Peyer's patch (tissue), 4 donors: ENCODE results near the gene HELB. TPM values are rescaled to one million over a fixed set of nuclear protein-coding genes. Genes with fewer than 3 reads are reported as not detected.

ENCODE experiments used
- DNase-seq, 3 donors: peaks; one replicate each; pipeline ENCODE4 v3.0.0-alpha.2; 2017 to 2019
- H3K27ac ChIP-seq, 4 donors: fragments of 200-600 bp; sonication (generic); one replicate each; pipeline ENCODE4 v1.5.1; 2016 to 2019
- H3K27me3 ChIP-seq, 2 donors: fragments of 200-600 bp; sonication (generic); one replicate each; pipeline ENCODE4 v1.5.1; 2019
- H3K36me3 ChIP-seq, 3 donors: fragments of 200-600 bp; sonication (generic); one replicate each; pipeline ENCODE4 v1.5.1; 2016 to 2019
- H3K4me1 ChIP-seq, 4 donors: fragments of 200-600 bp; sonication (generic); one replicate each; pipeline ENCODE4 v1.5.1; 2016 to 2019
- H3K4me3 ChIP-seq, 4 donors: fragments of 200-600 bp; sonication (generic); 1 replicate in 3 of 4; 2 replicates in 1 of 4; pipeline ENCODE4 v1.5.1; 2016 to 2019; ENCODE audit warnings: mild to moderate bottlenecking in 1 of 4
- H3K9me3 ChIP-seq, 4 donors: fragments of 200-600 bp; sonication (generic); one replicate each; pipeline ENCODE4 v1.5.1; 2016 to 2019; ENCODE audit warnings: mild to moderate bottlenecking in 1 of 4
- CTCF ChIP-seq, 6 experiments: fragments of 450-650 bp in 4 of 6; fragments of 200-600 bp in 2 of 6; sonication (generic) in 1 of 6; IDR thresholded peaks; one replicate each; pipeline ENCODE4 v1.5.1; 2017 to 2019; ENCODE audit warnings: antibody characterized with exemption in 6 of 6, mild to moderate bottlenecking in 3 of 6, moderate library complexity in 1 of 6
- POLR2A ChIP-seq, 2 donors: fragments of 450-650 bp; IDR thresholded peaks; one replicate each; pipeline ENCODE4 v1.5.1; 2017; ENCODE audit warnings: antibody characterized with exemption in 2 of 2, mild to moderate bottlenecking in 2 of 2, moderate library complexity in 2 of 2
- total RNA-seq, 4 donors: library from RNA; depleted of rRNA; stranded (reverse); fragments of >200 nt; gene quantifications; one replicate each; pipeline ENCODE4 v1.1.0, GENCODE V29; 2016

The HELB gene
- total RNA-seq, 4 donors from 2014 or later, result 6.1 to 19.8 (median 8.3) TPM

GRCh38 chr12:66288121-66288520 lies 14.2 kb upstream of the HELB start:
- Histone ChIP-seq H3K4me3 (no peak overlapping the region), H3K27me3 (no peaks in the 10 kb centered on the region), H3K27ac (peak overlapping the region in 1 of 4 donors; percentile 59), H3K4me1 (no peaks in the 10 kb centered on the region), H3K9me3 (no peaks in the 10 kb centered on the region), H3K36me3 (no peaks in the 10 kb centered on the region)
- no peak for TF ChIP-seq CTCF (IDR thresholded peaks at IDR 0.05)
- no peak for TF ChIP-seq POLR2A (IDR thresholded peaks at IDR 0.05)
- DNase-seq, result peak in 2 of 3 donors; percentile 32 to 56

- TF ChIP-seq CTCF (IDR thresholded peaks at IDR 0.05) (no peak), POLR2A (IDR thresholded peaks at IDR 0.05) (no peak)
- Histone ChIP-seq H3K4me1 (no peaks in the 10 kb centered on the region), H3K27ac (peak overlapping the region in 2 of 4 donors; percentile 25 to 30), H3K9me3 (no peaks in the 10 kb centered on the region), H3K4me3 (no peak overlapping the region), H3K36me3 (no peaks in the 10 kb centered on the region), H3K27me3 (no peaks in the 10 kb centered on the region)
- DNase-seq, result no peak
These were observed 12.8 kb upstream of the HELB start for GRCh38 chr12:66289485-66289884.

GRCh38 chr12:66290716-66291200 lies 11.5 kb upstream of the HELB start:
- H3K36me3 ChIP-seq, result no peaks in the 10 kb centered on the region
- TF ChIP-seq POLR2A (IDR thresholded peaks at IDR 0.05) (no peak), CTCF (IDR thresholded peaks at IDR 0.05) (no peak)
- DNase-seq, result no peak
- H3K27ac ChIP-seq, result peak overlapping the region in 2 of 4 donors; percentile 28 to 39
- no peaks in the 10 kb centered on the region for H3K9me3 ChIP-seq
- no peaks in the 10 kb centered on the region for H3K27me3 ChIP-seq
- H3K4me3 ChIP-seq, result no peak overlapping the region
- no peaks in the 10 kb centered on the region for H3K4me1 ChIP-seq

GRCh38 chr12:66296176-66296683 lies 6.1 kb upstream of the HELB start:
- TF ChIP-seq CTCF (IDR thresholded peaks at IDR 0.05) (no peak), POLR2A (IDR thresholded peaks at IDR 0.05) (no peak)
- Histone ChIP-seq H3K4me1 (no peaks in the 10 kb centered on the region), H3K27ac (no peak overlapping the region), H3K4me3 (no peak overlapping the region), H3K36me3 (no peaks in the 10 kb centered on the region), H3K27me3 (no peaks in the 10 kb centered on the region), H3K9me3 (no peaks in the 10 kb centered on the region)
- no peak for DNase-seq

- Histone ChIP-seq H3K27me3 (no peaks in the 10 kb centered on the region), H3K4me3 (no peak overlapping the region), H3K9me3 (no peaks in the 10 kb centered on the region), H3K27ac (no peak overlapping the region), H3K36me3 (no peaks in the 10 kb centered on the region), H3K4me1 (no peaks in the 10 kb centered on the region)
- TF ChIP-seq CTCF (IDR thresholded peaks at IDR 0.05) (no peak), POLR2A (IDR thresholded peaks at IDR 0.05) (no peak)
- DNase-seq, result no peak
These were observed 5.2 kb upstream of the HELB start for GRCh38 chr12:66297080-66297479.

- Histone ChIP-seq H3K27me3 (no peaks in the 10 kb centered on the region), H3K36me3 (no peaks in the 10 kb centered on the region), H3K9me3 (no peaks in the 10 kb centered on the region), H3K4me1 (no peaks in the 10 kb centered on the region), H3K4me3 (no peak overlapping the region), H3K27ac (no peak overlapping the region)
- no peak for DNase-seq
- no peak for TF ChIP-seq CTCF (IDR thresholded peaks at IDR 0.05)
- no peak for TF ChIP-seq POLR2A (IDR thresholded peaks at IDR 0.05)
These were observed 4.4 kb upstream of the HELB start for GRCh38 chr12:66297923-66298322.
